B cell (primary cell): ENCODE measurements around the gene ZNF407. TPM values are rescaled to one million over a fixed set of nuclear protein-coding genes. Genes with fewer than 3 reads are reported as not detected.

ENCODE experiments used
- ATAC-seq: fragments of 200-7000 bp; cut with Tn5 transposase; one replicate; pipeline ENCODE4 v1.10.0; 2021; ENCODE audit warnings: low read depth, mild to moderate bottlenecking, moderate number of reproducible peaks, moderate library complexity
- CTCF ChIA-PET: fragments of 350-600 bp; sonication (Branson Sonifier 250); formaldehyde crosslinking; loops from one replicate; lab custom pipeline; 2021; ENCODE audit warnings: antibody characterized with exemption, inconsistent platforms; lab: Charles Lee
- POLR2A ChIA-PET: fragments of 350-600 bp; sonication (Branson Sonifier 250); formaldehyde crosslinking; loops from one replicate; lab custom pipeline; 2021; ENCODE audit warnings: antibody characterized with exemption; lab: Charles Lee
- DNase-seq: peaks from one replicate; pipeline ENCODE4 v3.0.0; 2013
- H2AFZ ChIP-seq: 2 replicates; pipeline ENCODE4 v1.6.1; 2012; ENCODE audit warnings: mild to moderate bottlenecking, low read depth, low read length; ENCODE audit not compliant: insufficient read depth, poor library complexity, severe bottlenecking
- H3K27ac ChIP-seq, 2 donors: 1 replicate in 1 of 2; 2 replicates in 1 of 2; pipeline ENCODE4 v1.5.1; 2012 to 2013; ENCODE audit warnings: low read length in 2 of 2, mild to moderate bottlenecking in 2 of 2, moderate library complexity in 1 of 2
- H3K27me3 ChIP-seq, 4 experiments: fragments of 200-600 bp in 1 of 4; sonication (generic) in 1 of 4; replicated peaks in 1 of 4; 1 replicate in 2 of 4; 2 replicates in 2 of 4; pipeline versions ENCODE4 v1.6.1 to v1.7.0; 2013 to 2016; ENCODE audit warnings: low read length in 3 of 4, mild to moderate bottlenecking in 2 of 4, mixed read lengths in 1 of 4, moderate library complexity in 1 of 4; ENCODE audit not compliant: insufficient read depth in 4 of 4, control insufficient read depth in 3 of 4; ENCODE audit errors: control extremely low read depth in 1 of 4
- H3K36me3 ChIP-seq, 2 experiments: replicated peaks in 1 of 2; 1 replicate in 1 of 2; 2 replicates in 1 of 2; pipeline versions ENCODE4 v1.6.1 to v1.7.1; 2013; ENCODE audit warnings: low read length in 1 of 2; ENCODE audit not compliant: insufficient read depth in 2 of 2, control insufficient read depth in 1 of 2; ENCODE audit errors: control extremely low read depth in 1 of 2, extremely low read depth in 1 of 2
- H3K4me1 ChIP-seq, 2 donors: fragments of 200-600 bp in 1 of 2; sonication (generic) in 1 of 2; 1 replicate in 1 of 2; 2 replicates in 1 of 2; pipeline versions ENCODE4 v1.5.1 to v1.6.1; 2013 to 2017; ENCODE audit warnings: low read length in 2 of 2; ENCODE audit not compliant: control insufficient read depth in 2 of 2, insufficient read depth in 2 of 2
- H3K4me2 ChIP-seq: replicated peaks from 2 replicates; pipeline ENCODE3; 2012; ENCODE audit warnings: mild to moderate bottlenecking, low read depth, low read length; ENCODE audit not compliant: poor library complexity, severe bottlenecking
- H3K4me3 ChIP-seq, 5 experiments: fragments of 200-600 bp in 1 of 5; sonication (generic) in 1 of 5; 1 replicate in 3 of 5; 2 replicates in 2 of 5; pipeline versions ENCODE4 v1.5.1 to v1.7.0; 2011 to 2016; ENCODE audit warnings: low read length in 4 of 5, mild to moderate bottlenecking in 4 of 5, low read depth in 2 of 5, control low read depth in 1 of 5, moderate library complexity in 1 of 5; ENCODE audit not compliant: insufficient read depth in 1 of 5; ENCODE audit errors: control extremely low read depth in 1 of 5, extremely low read depth in 1 of 5
- H3K79me2 ChIP-seq: fragments of 200-600 bp; sonication (generic); one replicate; pipeline ENCODE4 v1.6.0; 2016; ENCODE audit warnings: low read length; ENCODE audit not compliant: control insufficient read depth, insufficient read depth
- H3K9ac ChIP-seq: fragments of 200-600 bp; sonication (generic); 2 replicates; pipeline ENCODE4 v1.6.1; 2017; ENCODE audit warnings: mild to moderate bottlenecking, low read length, moderate library complexity
- H3K9me3 ChIP-seq, 3 donors: one replicate each; pipeline versions ENCODE4 v1.6.1 to v1.7.1; 2013; ENCODE audit warnings: low read length in 2 of 3; ENCODE audit not compliant: control insufficient read depth in 2 of 3, insufficient read depth in 1 of 3; ENCODE audit errors: control extremely low read depth in 1 of 3
- H4K20me1 ChIP-seq: 2 replicates; pipeline ENCODE4 v1.6.0; 2012; ENCODE audit warnings: mild to moderate bottlenecking, low read length; ENCODE audit not compliant: insufficient read depth, control insufficient read depth, poor library complexity, severe bottlenecking
- H3K27ac Mint-ChIP-seq: one replicate; pipeline ENCODE4 v1.8.0; 2021; ENCODE audit warnings: mixed read lengths
- H3K27me3 Mint-ChIP-seq: one replicate; pipeline ENCODE4 v1.8.0; 2021; ENCODE audit warnings: mixed read lengths
- H3K4me1 Mint-ChIP-seq: one replicate; pipeline ENCODE4 v1.8.0; 2021; ENCODE audit warnings: mixed read lengths
- H3K4me3 Mint-ChIP-seq: one replicate; pipeline ENCODE4 v1.8.0; 2021; ENCODE audit warnings: mixed read lengths
- H3K9me3 Mint-ChIP-seq: one replicate; pipeline ENCODE4 v1.8.0; 2022; ENCODE audit warnings: mixed read lengths; ENCODE audit not compliant: insufficient read depth
- EZH2 ChIP-seq: IDR thresholded peaks from 2 replicates; pipeline ENCODE4 v1.6.1; 2012; ENCODE audit warnings: borderline replicate concordance, low read depth, mild to moderate bottlenecking, moderate library complexity, low read length; ENCODE audit not compliant: insufficient read depth, poor library complexity, severe bottlenecking
- whole genome bisulfite sequencing: methylation state at CpG from one replicate; pipeline ENCODE4 v1.1.5; 2013; ENCODE audit warnings: missing lambda C conversion rate; ENCODE audit not compliant: insufficient coverage; 5-methylcytosine and 5-hydroxymethylcytosine counted together
- intact Hi-C: fragments of 100-400 bp; cut with micrococcal nuclease; formaldehyde crosslinking; loops from one replicate; pipeline ENCODE4 v1.10.0; 2022
- polyA plus RNA-seq: library from polyadenylated mRNA; depleted of rRNA; stranded (reverse); fragments of >200 nt; gene quantifications from 2 replicates; pipeline ENCODE4 v1.2.3, GENCODE V29; 2012
- total RNA-seq, 2 donors: library from RNA; stranded (reverse); fragments of 120-200 nt in 1 of 2; gene quantifications; 1 replicate in 1 of 2; 2 replicates in 1 of 2; pipeline versions ENCODE4 v1.2.3 to v1.2.4, GENCODE V29; 2013 to 2022
- TF ChIP-seq, protein P1 (sequence below): fragments of 200-600 bp; IDR thresholded peaks from one replicate; pipeline ENCODE4 v1.8.0; 2022; ENCODE audit warnings: antibody characterized with exemption, mild to moderate bottlenecking

Gene ZNF407
- total and polyA plus RNA-seq, 2 donors (not counting 1 experiment from before 2014, with no cell fraction given), result 4.5 to 37.1 TPM

DNA sequence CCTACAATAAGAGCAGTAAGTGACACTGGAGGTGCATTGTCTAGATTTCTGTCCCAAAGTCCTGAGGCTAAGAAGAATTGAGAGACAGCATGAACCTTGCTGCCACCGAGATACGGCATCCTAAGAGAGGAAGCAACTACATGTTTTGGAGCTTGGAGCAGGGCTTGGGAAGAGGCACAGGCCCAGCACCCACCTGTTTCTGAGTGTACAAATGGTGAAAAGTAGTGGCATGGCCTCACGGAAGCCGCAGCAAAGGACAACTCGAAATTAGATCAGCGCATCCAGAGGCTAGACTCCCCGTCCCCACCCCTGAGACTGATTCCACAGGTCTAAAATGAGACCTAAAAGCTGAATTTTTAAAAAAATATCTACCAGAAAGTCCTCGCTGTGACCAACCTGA lies 483.8 kb downstream of the ZNF407 start:
- Mint-ChIP-seq H3K9me3 (peaks cover 11% of the 10 kb centered on the region), H3K27me3 (peaks cover 14% of the 10 kb centered on the region), H3K4me3 (no peak overlapping the region), H3K4me1 (no peaks in the 10 kb centered on the region), H3K27ac (no peak overlapping the region)
- 94% methylated on average over 8 of the region's 8 CpGs for WGBS
- H3K27me3 ChIP-seq, result peaks cover 0 to 6% (median 0%) of the 10 kb centered on the region in 4 experiments
- H3K4me3 ChIP-seq, result no peak overlapping the region
- intact Hi-C loops, result no loop called here
- no peaks in the 10 kb centered on the region for H3K79me2 ChIP-seq
- DNase-seq (no peak), ATAC-seq (no peak)
- H3K36me3 ChIP-seq, result no peaks in the 10 kb centered on the region
- CTCF ChIA-PET, result no interaction called here
- TF ChIP-seq EZH2, result no peak
- TF ChIP-seq, protein P1, sequence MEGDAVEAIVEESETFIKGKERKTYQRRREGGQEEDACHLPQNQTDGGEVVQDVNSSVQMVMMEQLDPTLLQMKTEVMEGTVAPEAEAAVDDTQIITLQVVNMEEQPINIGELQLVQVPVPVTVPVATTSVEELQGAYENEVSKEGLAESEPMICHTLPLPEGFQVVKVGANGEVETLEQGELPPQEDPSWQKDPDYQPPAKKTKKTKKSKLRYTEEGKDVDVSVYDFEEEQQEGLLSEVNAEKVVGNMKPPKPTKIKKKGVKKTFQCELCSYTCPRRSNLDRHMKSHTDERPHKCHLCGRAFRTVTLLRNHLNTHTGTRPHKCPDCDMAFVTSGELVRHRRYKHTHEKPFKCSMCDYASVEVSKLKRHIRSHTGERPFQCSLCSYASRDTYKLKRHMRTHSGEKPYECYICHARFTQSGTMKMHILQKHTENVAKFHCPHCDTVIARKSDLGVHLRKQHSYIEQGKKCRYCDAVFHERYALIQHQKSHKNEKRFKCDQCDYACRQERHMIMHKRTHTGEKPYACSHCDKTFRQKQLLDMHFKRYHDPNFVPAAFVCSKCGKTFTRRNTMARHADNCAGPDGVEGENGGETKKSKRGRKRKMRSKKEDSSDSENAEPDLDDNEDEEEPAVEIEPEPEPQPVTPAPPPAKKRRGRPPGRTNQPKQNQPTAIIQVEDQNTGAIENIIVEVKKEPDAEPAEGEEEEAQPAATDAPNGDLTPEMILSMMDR, result no peak
- POLR2A ChIA-PET, result no interaction called here
- H3K9ac ChIP-seq, result no peak overlapping the region
- no peak overlapping the region for H2AFZ ChIP-seq
- no peaks in the 10 kb centered on the region for H4K20me1 ChIP-seq
- no peak overlapping the region for H3K27ac ChIP-seq
- no peaks in the 10 kb centered on the region for H3K4me1 ChIP-seq
- H3K9me3 ChIP-seq, result peaks cover 0 to 30% (median 21%) of the 10 kb centered on the region in 3 donors
- H3K4me2 ChIP-seq, result no peak overlapping the region

DNA sequence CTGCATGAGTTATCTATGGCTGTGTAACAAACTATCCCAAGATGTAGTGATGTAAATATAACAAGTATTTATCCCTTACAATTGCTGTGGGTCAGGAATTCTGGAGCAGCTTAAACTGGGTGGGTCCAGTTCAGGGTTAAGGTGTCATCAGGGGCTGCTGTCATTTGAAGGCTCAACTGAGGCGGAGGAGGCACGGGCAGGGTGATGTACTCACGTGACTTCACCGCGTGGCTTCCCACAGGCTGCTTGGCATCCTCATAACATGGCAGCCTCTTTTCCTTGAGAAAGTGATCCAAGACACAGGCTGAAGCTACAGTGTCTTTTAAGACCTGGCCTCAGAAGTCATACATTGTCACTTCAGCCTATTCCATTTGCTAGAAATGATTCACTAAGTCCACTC lies 485.5 kb downstream of the ZNF407 start:
- no peaks in the 10 kb centered on the region for H3K4me1 ChIP-seq
- H3K4me2 ChIP-seq, result no peak overlapping the region
- H3K27me3 Mint-ChIP-seq, result peaks cover 14% of the 10 kb centered on the region
- H3K9me3 ChIP-seq, result peaks cover 0 to 31% (median 11%) of the 10 kb centered on the region in 3 donors
- no peak overlapping the region for H3K4me3 Mint-ChIP-seq
- DNase-seq (no peak), ATAC-seq (no peak)
- no peak overlapping the region for H2AFZ ChIP-seq
- no peak overlapping the region for H3K9ac ChIP-seq
- no peak overlapping the region for H3K27ac Mint-ChIP-seq
- peaks cover 7% of the 10 kb centered on the region for H3K9me3 Mint-ChIP-seq
- H3K27ac ChIP-seq, result no peak overlapping the region
- no peaks in the 10 kb centered on the region for H3K36me3 ChIP-seq
- WGBS, result 98% methylated on average over 5 of the region's 5 CpGs
- intact Hi-C loops, result no loop called here
- H3K4me1 Mint-ChIP-seq, result no peaks in the 10 kb centered on the region
- H3K79me2 ChIP-seq, result no peaks in the 10 kb centered on the region
- ChIA-PET POLR2A (no interaction called here), CTCF (no interaction called here)
- H4K20me1 ChIP-seq, result no peaks in the 10 kb centered on the region
- H3K27me3 ChIP-seq, result peaks cover 0 to 6% (median 0%) of the 10 kb centered on the region in 4 experiments
- no peak overlapping the region for H3K4me3 ChIP-seq
- TF ChIP-seq, protein P1, result no peak
- TF ChIP-seq EZH2, result no peak
